ENCODE data around the gene GABARAP. TPM values are rescaled to one million over a fixed set of nuclear protein-coding genes. Genes with fewer than 3 reads are reported as not detected.

Gene GABARAP
- total and polyA plus RNA-seq, 10 of the 15 experiments (the other 5 are each of a cell fraction or from before 2014, with no cell fraction given): 134 to 613 (median 285) TPM

GRCh38 chr17:7253082-7253481 is 10.8 kb upstream of the GABARAP start:
- no peak for TF ChIP-seq RBBP5 (conservative IDR thresholded peaks at IDR 0.05)
- no peak for TF ChIP-seq IRF4 (IDR thresholded peaks at IDR 0.05; ENCODE audit: low read depth, low read length)
- no peak for TF ChIP-seq MEF2A (IDR thresholded peaks at IDR 0.05; ENCODE audit: insufficient read depth, low read depth, low read length)
- TF ChIP-seq SUPT20H (IDR thresholded peaks at IDR 0.05; ENCODE audit: borderline replicate concordance, control insufficient read depth, low read depth, low read length): no peak
- no peak for TF ChIP-seq NFYB (IDR thresholded peaks at IDR 0.05; ENCODE audit: insufficient read depth, low read depth, low read length)
- no peak for TF ChIP-seq TBL1XR1 (IDR thresholded peaks at IDR 0.05; ENCODE audit: low read depth, low read length)
- TF ChIP-seq HCFC1 (IDR thresholded peaks at IDR 0.05; ENCODE audit: low read length): no peak
- peak overlapping the region; percentile 89 for H3K4me2 ChIP-seq (ENCODE audit: control insufficient read depth, insufficient read depth)
- SMC1A ChIA-PET (ENCODE audit: uncharacterized antibody, unreplicated experiment): no interaction called here
- H3K4me3 ChIP-seq: peak overlapping the region; percentile 76
- RAD21 ChIA-PET (ENCODE audit: unreplicated experiment): no interaction called here
- H4K20me1 ChIP-seq (ENCODE audit: control insufficient read depth, insufficient read depth): no peaks in the 10 kb centered on the region
- DNase-seq (ENCODE audit: low read depth, low spot score) (no peak), ATAC-seq (no peak), FAIRE-seq (no peak)
- H3K9ac ChIP-seq (ENCODE audit: control insufficient read depth, insufficient read depth, low read length): peak overlapping the region; percentile 98
- H2AFZ ChIP-seq (ENCODE audit: control insufficient read depth, low read depth, low read length): no peak overlapping the region; the same call in 1 of the 2 replicates
- no peaks in the 10 kb centered on the region for H3K9me3 ChIP-seq (replicated peaks; ENCODE audit: control insufficient read depth, insufficient read depth, low read length)
- in situ Hi-C loops (cut with MboI): no loop called here
- no TSS peak for BruUV-seq (replicated peaks)
- H3K27me3 ChIP-seq (replicated peaks in 1 of 2; ENCODE audit: control insufficient read depth in 2 of 2, insufficient read depth in 2 of 2, low read length in 1 of 2): no peaks in the 10 kb centered on the region
- intact Hi-C loops (cut with micrococcal nuclease; ENCODE audit: unreplicated experiment): loop anchor here (2.0 kb wide), 1 partner anchor 38 kb away; no protein-coding TSS in a partner anchor
- H3K36me3 ChIP-seq (ENCODE audit: control insufficient read depth in 2 of 2, insufficient read depth in 2 of 2, low read length in 1 of 2): peaks cover 2 to 13% of the 10 kb centered on the region in 2 experiments; a peak in 2 of 4 replicates
- H3K4me1 ChIP-seq (ENCODE audit: control insufficient read depth, insufficient read depth, low read length): peaks cover 10% of the 10 kb centered on the region
- peaks cover 44% of the 10 kb centered on the region for H3K79me2 ChIP-seq (ENCODE audit: control insufficient read depth, insufficient read depth, low read length)
- POLR2A ChIA-PET: no interaction called here
- CTCF ChIA-PET: no interaction called here
- H3K27ac ChIP-seq (ENCODE audit: control insufficient read depth, insufficient read depth): peak overlapping the region; percentile 99
- WGBS (ENCODE audit: insufficient coverage, insufficient replicate concordance, low lambda C conversion rate, missing lambda C conversion rate): 78% methylated on average over 5 of the region's 5 CpGs

Data from GM12878 (cell line).